HG03378 (cell line): Measurements from ENCODE around the gene COL21A1.
"Not testable (repeated sequence)": the region's sequence is repeated elsewhere in the genome, so short reads cannot be mapped to it uniquely, and the experiment has no call there.

Experiments
- ATAC-seq: cut with Tn5 transposase; IDR thresholded peaks from one replicate; pipeline ENCODE4 v1.9.1; 2021; ENCODE audit warnings: mild to moderate bottlenecking, moderate library complexity; ENCODE audit not compliant: unreplicated experiment

The COL21A1 gene

GRCh38 chr6:56022678-56023077 lies 224.7 kb downstream of the COL21A1 start:
- ATAC-seq, result no peak

- ATAC-seq, result no peak
These were observed 225.4 kb downstream of the COL21A1 start for GRCh38 chr6:56021943-56022342.

- no peak for ATAC-seq
These were observed 227.4 kb downstream of the COL21A1 start for GRCh38 chr6:56019973-56020372.

- no peak for ATAC-seq
These were observed 230.2 kb downstream of the COL21A1 start for GRCh38 chr6:56017198-56017597.

- ATAC-seq, result not testable (repeated sequence)
These were observed 233.3 kb downstream of the COL21A1 start for GRCh38 chr6:56014039-56014438.

GRCh38 chr6:56009636-56010035 lies 237.7 kb downstream of the COL21A1 start:
- ATAC-seq, result no peak
